ENCODE data around the gene ANKRD37.

ANKRD37 gene

DNA sequence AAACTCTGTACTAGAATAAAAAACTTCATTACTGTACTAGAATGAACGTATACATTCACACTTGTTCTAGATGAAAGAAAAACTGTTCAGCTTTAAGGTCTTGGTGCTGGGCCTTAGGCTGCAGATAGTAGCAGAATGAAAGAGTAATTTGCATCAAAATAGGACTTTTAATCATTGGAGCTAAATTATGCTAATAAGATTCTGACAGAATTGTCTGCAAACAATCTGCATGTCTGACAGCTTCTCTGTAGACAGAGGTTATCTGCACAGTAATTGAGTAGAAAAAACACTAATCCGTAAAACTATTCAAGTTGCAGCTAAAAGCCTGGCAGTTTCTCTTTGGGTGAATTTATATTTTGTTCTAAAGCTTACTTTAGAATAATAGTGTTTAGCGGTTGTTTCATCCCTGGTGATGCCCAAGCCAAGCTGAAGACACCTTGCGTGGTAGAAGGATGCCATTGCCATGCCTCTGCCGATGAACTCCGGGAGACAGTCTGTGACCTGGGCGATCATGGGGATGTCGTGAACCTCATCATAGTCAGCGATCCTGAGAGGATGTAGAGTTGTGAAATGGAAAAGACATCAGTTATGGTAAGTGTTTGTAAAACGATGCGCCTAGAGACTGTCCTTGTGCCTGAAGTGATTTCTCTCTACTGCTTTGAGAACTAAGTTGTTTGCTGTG, 26.2 kb upstream of the ANKRD37 start:
- TF ChIP-seq, protein P1, sequence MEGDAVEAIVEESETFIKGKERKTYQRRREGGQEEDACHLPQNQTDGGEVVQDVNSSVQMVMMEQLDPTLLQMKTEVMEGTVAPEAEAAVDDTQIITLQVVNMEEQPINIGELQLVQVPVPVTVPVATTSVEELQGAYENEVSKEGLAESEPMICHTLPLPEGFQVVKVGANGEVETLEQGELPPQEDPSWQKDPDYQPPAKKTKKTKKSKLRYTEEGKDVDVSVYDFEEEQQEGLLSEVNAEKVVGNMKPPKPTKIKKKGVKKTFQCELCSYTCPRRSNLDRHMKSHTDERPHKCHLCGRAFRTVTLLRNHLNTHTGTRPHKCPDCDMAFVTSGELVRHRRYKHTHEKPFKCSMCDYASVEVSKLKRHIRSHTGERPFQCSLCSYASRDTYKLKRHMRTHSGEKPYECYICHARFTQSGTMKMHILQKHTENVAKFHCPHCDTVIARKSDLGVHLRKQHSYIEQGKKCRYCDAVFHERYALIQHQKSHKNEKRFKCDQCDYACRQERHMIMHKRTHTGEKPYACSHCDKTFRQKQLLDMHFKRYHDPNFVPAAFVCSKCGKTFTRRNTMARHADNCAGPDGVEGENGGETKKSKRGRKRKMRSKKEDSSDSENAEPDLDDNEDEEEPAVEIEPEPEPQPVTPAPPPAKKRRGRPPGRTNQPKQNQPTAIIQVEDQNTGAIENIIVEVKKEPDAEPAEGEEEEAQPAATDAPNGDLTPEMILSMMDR (conservative IDR thresholded peaks at IDR 0.05), result no peak
- H3K27ac ChIP-seq, result no peak overlapping the region

- no peak overlapping the region for H3K27ac ChIP-seq
These were observed 24.9 kb upstream of the ANKRD37 start for GRCh38 chr4:185371702-185372101.

GRCh38 chr4:185374027-185374426, 22.6 kb upstream of the ANKRD37 start:
- TF ChIP-seq, protein P1 (conservative IDR thresholded peaks at IDR 0.05), result no peak
- no peak overlapping the region for H3K27ac ChIP-seq

More at GRCh38 chr4:185371702-185372101, 24.9 kb upstream of the ANKRD37 start:
- TF ChIP-seq, protein P1 (conservative IDR thresholded peaks at IDR 0.05), result no peak

DNA sequence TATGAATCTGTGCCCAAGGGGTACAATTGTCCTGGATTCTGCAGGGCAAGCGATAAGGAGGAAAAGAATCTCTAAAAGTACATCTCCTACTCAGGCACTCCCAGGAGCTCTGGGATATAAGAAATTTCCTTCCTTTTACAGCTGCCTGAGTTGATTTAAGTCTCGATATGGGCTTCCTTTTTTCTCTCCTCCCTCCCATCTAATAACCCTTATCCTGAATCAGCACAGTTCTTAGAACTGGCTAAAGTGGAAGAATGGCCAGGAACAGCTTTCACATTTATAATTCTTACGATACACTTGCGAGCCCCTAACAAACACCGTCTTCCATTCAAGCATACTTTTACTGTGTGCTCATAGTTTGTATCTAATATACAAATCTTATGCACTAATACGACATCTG, 22.1 kb upstream of the ANKRD37 start:
- TF ChIP-seq, protein P1 (conservative IDR thresholded peaks at IDR 0.05), result no peak
- no peak overlapping the region for H3K27ac ChIP-seq

DNA sequence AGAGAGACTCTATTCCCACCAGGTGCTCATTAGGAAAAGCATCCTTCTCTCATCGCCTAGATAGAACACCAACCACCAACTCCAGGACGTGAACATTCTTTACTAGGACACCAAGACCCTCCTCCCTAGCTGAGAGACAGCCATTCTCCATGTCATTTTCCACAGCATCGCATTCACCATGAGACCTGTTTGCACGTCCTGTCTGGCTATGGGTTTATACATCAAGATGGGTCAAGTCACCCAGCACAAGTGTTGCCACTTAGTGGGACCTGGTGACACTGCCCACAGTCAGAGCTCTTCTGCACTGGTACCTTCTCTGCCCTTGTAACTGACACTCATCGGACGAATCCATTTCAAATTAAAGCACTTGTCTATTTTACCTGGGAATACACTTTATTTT, 18.4 kb upstream of the ANKRD37 start:
- H3K27ac ChIP-seq, result no peak overlapping the region
- TF ChIP-seq, protein P1 (conservative IDR thresholded peaks at IDR 0.05), result no peak

DNA sequence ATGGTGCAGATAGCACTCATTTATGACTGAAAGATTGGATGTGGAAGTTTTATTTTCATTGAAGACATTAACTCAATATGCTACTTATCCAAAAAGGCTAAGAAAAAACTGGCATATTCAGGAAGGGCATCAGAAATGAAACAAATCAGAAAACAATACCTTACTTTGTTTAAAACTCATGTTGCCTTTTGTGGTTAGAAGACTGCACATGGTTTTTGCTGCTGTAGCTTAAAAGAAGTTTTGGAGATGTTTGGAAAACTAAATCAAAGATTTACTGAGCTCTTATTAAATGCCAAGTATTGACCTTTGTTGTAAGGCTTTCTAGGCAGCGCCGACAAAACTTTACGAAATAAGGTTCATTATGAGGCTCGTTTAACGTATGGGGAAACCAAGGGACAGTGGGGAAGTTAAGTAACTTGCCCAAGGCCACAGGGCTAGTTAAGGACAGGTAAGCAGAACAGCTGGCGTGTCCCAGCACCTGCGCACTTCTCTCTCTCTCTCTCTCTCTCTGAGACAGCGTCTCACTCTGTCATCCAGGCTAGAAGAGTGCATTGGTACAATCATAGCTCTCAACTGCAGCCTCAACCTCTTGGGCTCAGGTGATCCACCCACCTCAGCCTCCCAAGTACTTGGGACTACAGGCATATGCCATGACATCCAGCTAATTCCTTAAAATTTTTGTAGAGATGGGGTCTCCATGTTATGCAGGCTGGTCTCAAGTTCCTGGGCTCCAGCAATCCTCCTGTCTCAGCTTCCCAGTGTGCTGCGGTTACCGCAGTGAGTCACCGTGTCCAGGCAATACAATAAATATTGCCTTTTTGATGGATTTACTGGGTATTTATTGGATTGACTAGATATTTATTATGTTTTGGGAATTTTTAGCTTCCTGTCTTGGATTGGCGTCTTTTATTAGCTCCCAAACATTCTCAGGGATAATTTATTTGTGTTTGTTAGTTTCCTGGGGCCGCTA, 17.0 kb upstream of the ANKRD37 start:
- TF ChIP-seq, protein P1 (conservative IDR thresholded peaks at IDR 0.05), result no peak

GRCh38 chr4:185380320-185380719, 16.3 kb upstream of the ANKRD37 start:
- no peak overlapping the region for H3K27ac ChIP-seq
- TF ChIP-seq, protein P1 (conservative IDR thresholded peaks at IDR 0.05), result no peak

More for the DNA sequence above, 17.0 kb upstream of the ANKRD37 start:
- no peak overlapping the region for H3K27ac ChIP-seq
